Measurements from ENCODE around the gene CYP27C1. TPM values are rescaled to one million over a fixed set of nuclear protein-coding genes. Genes with fewer than 3 reads are reported as not detected.

CYP27C1 gene
- total and polyA plus RNA-seq, 2 experiments from 2014 or later = 1.8 to 2.9 TPM

- Histone ChIP-seq H3K27me3 (ENCODE audit: insufficient read depth) (no peaks in the 10 kb centered on the region), H3K4me3 (no peak overlapping the region), H3K9me2 (ENCODE audit: insufficient read depth) (no peaks in the 10 kb centered on the region), H3K79me2 (replicated peaks; ENCODE audit: insufficient read depth) (no peaks in the 10 kb centered on the region), H2AFZ (no peak overlapping the region), H3F3A (replicated peaks; ENCODE audit: low read depth) (no peaks in the 10 kb centered on the region), H3K36me3 (ENCODE audit: insufficient read depth) (no peaks in the 10 kb centered on the region), H3K27ac (ENCODE audit: low read depth) (no peak overlapping the region), H3K4me1 (ENCODE audit: insufficient read depth) (no peaks in the 10 kb centered on the region), H4K20me1 (replicated peaks; ENCODE audit: insufficient read depth) (no peaks in the 10 kb centered on the region), H3K4me2 (no peak overlapping the region)
- Mint-ChIP-seq H3K27ac (no peak overlapping the region), H3K4me1 (peaks cover 17% of the 10 kb centered on the region), H3K27me3 (ENCODE audit: insufficient read depth, low read depth, poor library complexity) (peaks cover 17% of the 10 kb centered on the region), H3K36me3 (ENCODE audit: low read depth) (no peaks in the 10 kb centered on the region), H3K4me3 (no peak overlapping the region), H3K9me3 (no peaks in the 10 kb centered on the region; the same call in 2 of the 3 replicates)
- ATAC-seq (no peak), DNase-seq (ENCODE audit: low spot score) (no peak)
- no peak for TF ChIP-seq CREB1 (CRISPR knock-in tag; IDR thresholded peaks at IDR 0.05; ENCODE audit: low read depth)
- TF ChIP-seq, protein P1, sequence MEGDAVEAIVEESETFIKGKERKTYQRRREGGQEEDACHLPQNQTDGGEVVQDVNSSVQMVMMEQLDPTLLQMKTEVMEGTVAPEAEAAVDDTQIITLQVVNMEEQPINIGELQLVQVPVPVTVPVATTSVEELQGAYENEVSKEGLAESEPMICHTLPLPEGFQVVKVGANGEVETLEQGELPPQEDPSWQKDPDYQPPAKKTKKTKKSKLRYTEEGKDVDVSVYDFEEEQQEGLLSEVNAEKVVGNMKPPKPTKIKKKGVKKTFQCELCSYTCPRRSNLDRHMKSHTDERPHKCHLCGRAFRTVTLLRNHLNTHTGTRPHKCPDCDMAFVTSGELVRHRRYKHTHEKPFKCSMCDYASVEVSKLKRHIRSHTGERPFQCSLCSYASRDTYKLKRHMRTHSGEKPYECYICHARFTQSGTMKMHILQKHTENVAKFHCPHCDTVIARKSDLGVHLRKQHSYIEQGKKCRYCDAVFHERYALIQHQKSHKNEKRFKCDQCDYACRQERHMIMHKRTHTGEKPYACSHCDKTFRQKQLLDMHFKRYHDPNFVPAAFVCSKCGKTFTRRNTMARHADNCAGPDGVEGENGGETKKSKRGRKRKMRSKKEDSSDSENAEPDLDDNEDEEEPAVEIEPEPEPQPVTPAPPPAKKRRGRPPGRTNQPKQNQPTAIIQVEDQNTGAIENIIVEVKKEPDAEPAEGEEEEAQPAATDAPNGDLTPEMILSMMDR (conservative IDR thresholded peaks at IDR 0.05; ENCODE audit: low read depth in 2 of 2) = no peak
- TF ChIP-seq, protein P2, sequence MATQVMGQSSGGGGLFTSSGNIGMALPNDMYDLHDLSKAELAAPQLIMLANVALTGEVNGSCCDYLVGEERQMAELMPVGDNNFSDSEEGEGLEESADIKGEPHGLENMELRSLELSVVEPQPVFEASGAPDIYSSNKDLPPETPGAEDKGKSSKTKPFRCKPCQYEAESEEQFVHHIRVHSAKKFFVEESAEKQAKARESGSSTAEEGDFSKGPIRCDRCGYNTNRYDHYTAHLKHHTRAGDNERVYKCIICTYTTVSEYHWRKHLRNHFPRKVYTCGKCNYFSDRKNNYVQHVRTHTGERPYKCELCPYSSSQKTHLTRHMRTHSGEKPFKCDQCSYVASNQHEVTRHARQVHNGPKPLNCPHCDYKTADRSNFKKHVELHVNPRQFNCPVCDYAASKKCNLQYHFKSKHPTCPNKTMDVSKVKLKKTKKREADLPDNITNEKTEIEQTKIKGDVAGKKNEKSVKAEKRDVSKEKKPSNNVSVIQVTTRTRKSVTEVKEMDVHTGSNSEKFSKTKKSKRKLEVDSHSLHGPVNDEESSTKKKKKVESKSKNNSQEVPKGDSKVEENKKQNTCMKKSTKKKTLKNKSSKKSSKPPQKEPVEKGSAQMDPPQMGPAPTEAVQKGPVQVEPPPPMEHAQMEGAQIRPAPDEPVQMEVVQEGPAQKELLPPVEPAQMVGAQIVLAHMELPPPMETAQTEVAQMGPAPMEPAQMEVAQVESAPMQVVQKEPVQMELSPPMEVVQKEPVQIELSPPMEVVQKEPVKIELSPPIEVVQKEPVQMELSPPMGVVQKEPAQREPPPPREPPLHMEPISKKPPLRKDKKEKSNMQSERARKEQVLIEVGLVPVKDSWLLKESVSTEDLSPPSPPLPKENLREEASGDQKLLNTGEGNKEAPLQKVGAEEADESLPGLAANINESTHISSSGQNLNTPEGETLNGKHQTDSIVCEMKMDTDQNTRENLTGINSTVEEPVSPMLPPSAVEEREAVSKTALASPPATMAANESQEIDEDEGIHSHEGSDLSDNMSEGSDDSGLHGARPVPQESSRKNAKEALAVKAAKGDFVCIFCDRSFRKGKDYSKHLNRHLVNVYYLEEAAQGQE (IDR thresholded peaks at IDR 0.05; ENCODE audit: unreplicated experiment) = no peak
- TF ChIP-seq JUNB (IDR thresholded peaks at IDR 0.05; ENCODE audit: unreplicated experiment) = no peak
- no peak for TF ChIP-seq STAT1 (IDR thresholded peaks at IDR 0.05; ENCODE audit: unreplicated experiment)
- no peak for TF ChIP-seq ZNF114 (CRISPR knock-in tag; IDR thresholded peaks at IDR 0.05)
- no peak for TF ChIP-seq ZNF331 (CRISPR knock-in tag; IDR thresholded peaks at IDR 0.05; ENCODE audit: low read depth)
- TF ChIP-seq, protein P3, sequence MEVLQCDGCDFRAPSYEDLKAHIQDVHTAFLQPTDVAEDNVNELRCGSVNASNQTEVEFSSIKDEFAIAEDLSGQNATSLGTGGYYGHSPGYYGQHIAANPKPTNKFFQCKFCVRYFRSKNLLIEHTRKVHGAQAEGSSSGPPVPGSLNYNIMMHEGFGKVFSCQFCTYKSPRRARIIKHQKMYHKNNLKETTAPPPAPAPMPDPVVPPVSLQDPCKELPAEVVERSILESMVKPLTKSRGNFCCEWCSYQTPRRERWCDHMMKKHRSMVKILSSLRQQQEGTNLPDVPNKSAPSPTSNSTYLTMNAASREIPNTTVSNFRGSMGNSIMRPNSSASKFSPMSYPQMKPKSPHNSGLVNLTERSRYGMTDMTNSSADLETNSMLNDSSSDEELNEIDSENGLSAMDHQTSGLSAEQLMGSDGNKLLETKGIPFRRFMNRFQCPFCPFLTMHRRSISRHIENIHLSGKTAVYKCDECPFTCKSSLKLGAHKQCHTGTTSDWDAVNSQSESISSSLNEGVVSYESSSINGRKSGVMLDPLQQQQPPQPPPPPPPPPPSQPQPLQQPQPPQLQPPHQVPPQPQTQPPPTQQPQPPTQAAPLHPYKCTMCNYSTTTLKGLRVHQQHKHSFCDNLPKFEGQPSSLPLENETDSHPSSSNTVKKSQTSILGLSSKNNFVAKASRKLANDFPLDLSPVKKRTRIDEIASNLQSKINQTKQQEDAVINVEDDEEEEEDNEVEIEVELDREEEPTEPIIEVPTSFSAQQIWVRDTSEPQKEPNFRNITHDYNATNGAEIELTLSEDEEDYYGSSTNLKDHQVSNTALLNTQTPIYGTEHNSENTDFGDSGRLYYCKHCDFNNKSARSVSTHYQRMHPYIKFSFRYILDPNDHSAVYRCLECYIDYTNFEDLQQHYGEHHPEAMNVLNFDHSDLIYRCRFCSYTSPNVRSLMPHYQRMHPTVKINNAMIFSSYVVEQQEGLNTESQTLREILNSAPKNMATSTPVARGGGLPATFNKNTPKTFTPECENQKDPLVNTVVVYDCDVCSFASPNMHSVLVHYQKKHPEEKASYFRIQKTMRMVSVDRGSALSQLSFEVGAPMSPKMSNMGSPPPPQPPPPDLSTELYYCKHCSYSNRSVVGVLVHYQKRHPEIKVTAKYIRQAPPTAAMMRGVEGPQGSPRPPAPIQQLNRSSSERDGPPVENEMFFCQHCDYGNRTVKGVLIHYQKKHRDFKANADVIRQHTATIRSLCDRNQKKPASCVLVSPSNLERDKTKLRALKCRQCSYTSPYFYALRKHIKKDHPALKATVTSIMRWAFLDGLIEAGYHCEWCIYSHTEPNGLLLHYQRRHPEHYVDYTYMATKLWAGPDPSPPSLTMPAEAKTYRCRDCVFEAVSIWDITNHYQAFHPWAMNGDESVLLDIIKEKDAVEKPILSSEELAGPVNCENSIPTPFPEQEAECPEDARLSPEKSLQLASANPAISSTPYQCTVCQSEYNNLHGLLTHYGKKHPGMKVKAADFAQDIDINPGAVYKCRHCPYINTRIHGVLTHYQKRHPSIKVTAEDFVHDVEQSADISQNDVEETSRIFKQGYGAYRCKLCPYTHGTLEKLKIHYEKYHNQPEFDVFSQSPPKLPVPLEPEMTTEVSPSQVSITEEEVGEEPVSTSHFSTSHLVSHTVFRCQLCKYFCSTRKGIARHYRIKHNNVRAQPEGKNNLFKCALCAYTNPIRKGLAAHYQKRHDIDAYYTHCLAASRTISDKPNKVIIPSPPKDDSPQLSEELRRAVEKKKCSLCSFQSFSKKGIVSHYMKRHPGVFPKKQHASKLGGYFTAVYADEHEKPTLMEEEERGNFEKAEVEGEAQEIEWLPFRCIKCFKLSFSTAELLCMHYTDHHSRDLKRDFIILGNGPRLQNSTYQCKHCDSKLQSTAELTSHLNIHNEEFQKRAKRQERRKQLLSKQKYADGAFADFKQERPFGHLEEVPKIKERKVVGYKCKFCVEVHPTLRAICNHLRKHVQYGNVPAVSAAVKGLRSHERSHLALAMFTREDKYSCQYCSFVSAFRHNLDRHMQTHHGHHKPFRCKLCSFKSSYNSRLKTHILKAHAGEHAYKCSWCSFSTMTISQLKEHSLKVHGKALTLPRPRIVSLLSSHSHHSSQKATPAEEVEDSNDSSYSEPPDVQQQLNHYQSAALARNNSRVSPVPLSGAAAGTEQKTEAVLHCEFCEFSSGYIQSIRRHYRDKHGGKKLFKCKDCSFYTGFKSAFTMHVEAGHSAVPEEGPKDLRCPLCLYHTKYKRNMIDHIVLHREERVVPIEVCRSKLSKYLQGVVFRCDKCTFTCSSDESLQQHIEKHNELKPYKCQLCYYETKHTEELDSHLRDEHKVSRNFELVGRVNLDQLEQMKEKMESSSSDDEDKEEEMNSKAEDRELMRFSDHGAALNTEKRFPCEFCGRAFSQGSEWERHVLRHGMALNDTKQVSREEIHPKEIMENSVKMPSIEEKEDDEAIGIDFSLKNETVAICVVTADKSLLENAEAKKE (CRISPR knock-in tag; IDR thresholded peaks at IDR 0.05) = no peak
- no peak for TF ChIP-seq POLR2AphosphoS5 (IDR thresholded peaks at IDR 0.05; ENCODE audit: low read depth)
- no peak for TF ChIP-seq EZH2phosphoT487 (IDR thresholded peaks at IDR 0.05; ENCODE audit: unreplicated experiment)
- TF ChIP-seq NANOG (IDR thresholded peaks at IDR 0.05; ENCODE audit: borderline replicate concordance) = no peak
- no peak for TF ChIP-seq ETS1 (IDR thresholded peaks at IDR 0.05)
Measured at GRCh38 chr2:127172306-127172705, 47.8 kb downstream of the CYP27C1 start.

All from GM23338 (cell line).